GM18498 (cell line): ENCODE results near the gene TSPAN14.
"Not testable (repeated sequence)": the region's sequence is repeated elsewhere in the genome, so short reads cannot be mapped to it uniquely, and the experiment has no call there.

Source experiments
- ATAC-seq: cut with Tn5 transposase; IDR thresholded peaks from one replicate; pipeline ENCODE4 v1.9.1; 2021; ENCODE audit warnings: mild to moderate bottlenecking, moderate library complexity; ENCODE audit not compliant: unreplicated experiment

TSPAN14 gene

DNA sequence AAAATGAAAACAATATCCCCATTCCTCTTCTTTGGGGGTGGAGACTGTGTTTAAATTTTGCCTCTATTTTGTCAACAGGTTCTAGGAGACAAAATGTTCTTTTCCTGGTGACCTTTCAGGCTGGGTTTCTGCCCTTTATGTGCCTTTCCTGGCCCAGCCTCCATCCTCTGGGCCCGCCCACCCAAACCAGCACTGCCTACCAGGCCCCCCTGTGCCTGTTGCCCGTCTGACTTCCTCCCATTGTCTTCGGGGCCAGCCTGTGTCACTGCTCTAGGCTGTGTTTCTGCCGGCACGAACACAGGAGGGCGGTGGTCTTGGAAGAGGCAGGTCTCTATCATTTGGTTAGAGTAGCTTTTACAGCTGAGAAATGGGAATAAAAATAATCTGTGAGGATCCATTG is 13.9 kb downstream of the TSPAN14 start:
- no peak for ATAC-seq

GRCh38 chr10:80468806-80469421 is 14.8 kb downstream of the TSPAN14 start:
- ATAC-seq: no peak

GRCh38 chr10:80470266-80470665 is 16.2 kb downstream of the TSPAN14 start:
- no peak for ATAC-seq

- ATAC-seq: no peak
These were observed 16.9 kb downstream of the TSPAN14 start for GRCh38 chr10:80471001-80471400.

GRCh38 chr10:80471715-80472233 is 17.7 kb downstream of the TSPAN14 start:
- ATAC-seq: peak; percentile 64

DNA sequence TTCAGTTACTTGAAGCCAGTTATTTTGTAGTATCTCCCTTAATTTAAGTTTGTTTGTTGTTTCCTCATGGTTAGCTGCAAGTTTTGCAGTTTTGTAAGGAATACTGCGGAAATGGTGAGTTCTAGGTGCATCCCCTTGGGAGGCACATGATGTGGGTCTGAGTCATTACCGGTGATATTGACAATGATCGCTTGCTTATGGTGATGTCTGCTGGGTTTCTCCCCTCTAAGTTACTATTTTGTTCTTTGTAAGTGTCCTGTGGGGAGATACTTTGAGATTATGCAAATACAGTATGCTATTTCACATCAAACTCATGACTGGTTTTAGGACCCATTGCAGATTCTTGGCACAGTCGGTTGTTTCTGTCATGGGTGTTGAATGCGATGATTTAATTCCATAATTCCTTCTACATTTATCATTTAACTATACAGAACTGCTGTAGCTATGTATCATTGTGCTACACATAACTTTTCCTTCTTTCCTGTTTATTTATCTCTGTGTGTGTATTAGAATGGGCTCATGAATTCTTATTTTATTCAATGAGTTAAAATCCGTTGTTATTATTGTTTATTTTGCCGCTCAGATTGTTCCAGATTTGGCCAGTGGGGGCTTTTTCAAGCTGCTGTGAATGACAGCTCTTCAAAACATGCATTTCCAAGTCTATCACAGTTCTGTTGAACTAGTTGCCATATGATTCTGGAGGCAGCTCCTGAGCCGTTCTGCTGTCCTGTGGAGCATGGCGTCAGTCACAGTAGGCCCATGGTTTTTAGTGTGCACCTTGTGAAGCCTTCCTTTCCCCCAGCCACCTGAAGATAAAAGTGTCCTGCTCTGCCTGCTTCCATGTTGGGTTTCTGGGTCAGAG is 18.4 kb downstream of the TSPAN14 start:
- peak; percentile 93 for ATAC-seq

DNA sequence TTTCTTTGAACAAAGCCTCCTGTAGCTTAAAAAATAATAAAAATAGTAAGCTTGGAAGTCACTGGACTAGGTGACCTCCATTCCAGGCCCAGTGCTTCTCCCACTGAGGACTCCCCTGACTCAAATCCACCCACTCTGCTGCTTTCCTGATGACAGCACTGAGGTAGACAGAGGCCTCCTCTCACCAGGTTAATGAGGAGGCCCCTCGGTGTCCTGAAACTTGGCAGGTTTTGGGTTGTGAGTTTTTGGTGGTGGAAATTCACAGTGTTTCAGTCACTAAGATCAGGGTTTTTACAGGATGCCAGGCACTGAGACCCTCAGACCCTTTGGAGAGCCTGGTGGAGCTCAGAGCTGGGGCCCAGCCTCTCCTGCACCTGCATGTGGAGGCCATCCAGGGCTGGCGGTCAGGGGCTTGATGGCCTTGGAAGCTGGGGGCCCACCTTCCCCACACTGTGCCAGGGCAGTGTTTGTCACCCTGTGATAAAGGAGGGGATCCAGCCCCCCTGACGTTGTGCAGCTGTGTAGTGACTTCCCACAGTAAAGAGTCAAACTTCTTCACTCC is 19.1 kb downstream of the TSPAN14 start:
- no peak for ATAC-seq

- ATAC-seq: no peak
These were observed 19.8 kb downstream of the TSPAN14 start for GRCh38 chr10:80473692-80474596.

GRCh38 chr10:80474597-80474910 is 20.4 kb downstream of the TSPAN14 start:
- no peak for ATAC-seq

DNA sequence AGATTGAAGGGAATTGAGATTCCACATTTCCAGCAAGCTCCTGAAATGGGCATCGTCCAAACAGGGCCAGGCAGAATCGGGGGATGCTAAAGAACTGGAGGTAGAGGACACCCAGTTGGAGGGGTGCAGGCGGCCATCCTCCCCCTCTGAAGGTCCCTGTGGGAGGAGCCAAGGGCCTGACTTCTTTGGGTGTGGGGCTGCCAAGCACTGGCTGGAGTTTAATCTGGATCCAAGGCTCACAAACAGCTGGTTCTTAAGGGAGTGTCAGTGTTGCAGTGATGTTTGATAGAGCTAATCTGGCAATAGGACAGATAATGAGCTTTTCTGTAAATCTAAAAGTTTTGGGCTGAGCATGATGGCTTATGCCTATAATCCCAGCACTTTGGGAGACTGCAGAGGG is 20.8 kb downstream of the TSPAN14 start:
- no peak for ATAC-seq

DNA sequence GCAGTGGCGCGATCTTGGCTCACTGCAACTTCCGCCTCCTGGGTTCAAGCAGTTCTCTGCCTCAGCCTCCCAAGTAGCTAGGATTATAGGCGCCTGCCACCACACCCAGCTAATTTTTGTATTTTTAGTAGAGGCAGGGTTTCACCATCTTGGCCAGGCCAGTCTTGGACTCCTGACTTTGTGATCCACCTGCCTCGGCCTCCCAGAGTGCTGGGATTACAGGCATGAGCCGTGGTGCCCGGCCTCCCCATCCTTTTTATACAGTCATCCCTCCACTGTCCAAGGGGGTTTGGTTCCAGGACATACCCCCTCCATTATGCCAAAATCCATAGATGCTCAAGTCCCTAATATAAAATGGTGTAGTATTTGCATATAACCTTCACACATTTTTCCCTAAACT is 21.5 kb downstream of the TSPAN14 start:
- not testable (repeated sequence) for ATAC-seq

- no peak for ATAC-seq
These were observed 22.6 kb downstream of the TSPAN14 start for GRCh38 chr10:80476685-80477084.

GRCh38 chr10:80477813-80478212 is 23.7 kb downstream of the TSPAN14 start:
- ATAC-seq: no peak

DNA sequence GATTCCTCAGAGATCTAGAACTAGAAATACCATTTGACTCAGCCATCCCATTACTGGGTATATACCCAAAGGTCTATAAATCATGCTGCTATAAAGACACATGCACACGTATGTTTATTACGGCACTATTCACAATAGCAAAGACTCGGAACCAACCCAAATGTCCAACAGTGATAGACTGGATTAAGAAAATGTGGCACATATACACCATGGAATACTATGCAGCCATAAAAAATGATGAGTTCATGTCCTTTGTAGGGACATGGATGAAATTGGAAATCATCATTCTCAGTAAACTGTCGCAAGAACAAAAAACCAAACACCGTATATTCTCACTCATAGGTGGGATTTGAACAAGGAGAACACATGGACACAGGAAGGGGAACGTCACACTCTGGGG is 26.3 kb downstream of the TSPAN14 start:
- ATAC-seq: not testable (repeated sequence)

DNA sequence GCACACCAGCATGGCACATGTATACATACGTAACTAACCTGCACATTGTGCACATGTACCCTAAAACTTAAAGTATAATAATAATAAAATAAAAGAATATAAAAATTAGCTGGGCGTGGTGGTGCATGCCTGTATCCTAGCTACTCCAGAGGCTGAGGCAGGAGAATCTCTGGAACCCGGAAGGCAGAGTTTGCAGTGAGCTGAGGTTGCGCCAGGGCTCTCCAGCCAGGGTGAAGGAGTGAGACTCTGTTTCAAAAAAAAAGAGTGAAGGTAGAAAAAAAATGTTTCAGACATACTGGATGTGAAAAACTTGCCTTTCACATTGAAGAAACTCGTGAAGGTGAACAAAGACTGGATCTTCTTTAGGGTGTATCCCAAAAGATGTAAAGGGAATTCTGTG is 26.7 kb downstream of the TSPAN14 start:
- no peak for ATAC-seq

DNA sequence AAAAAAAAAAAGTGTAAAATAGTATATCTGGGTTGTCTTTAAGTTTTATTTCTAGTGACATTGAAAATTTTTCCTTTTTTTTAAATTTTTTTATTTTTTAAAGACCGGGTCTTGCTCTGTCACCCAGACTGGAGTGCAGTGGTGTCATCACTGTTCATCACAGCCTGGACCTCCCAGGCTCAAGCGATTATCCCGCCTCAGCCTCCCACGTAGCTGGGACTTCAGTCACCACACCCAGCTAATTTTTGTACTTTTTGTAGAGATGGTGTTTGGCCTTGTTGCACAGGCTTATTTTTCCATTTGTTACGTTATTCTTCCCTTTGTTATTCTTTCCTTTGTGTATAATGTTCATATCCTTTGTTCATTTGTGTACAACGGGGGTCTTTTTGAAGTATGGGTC is 30.1 kb downstream of the TSPAN14 start:
- ATAC-seq: no peak

DNA sequence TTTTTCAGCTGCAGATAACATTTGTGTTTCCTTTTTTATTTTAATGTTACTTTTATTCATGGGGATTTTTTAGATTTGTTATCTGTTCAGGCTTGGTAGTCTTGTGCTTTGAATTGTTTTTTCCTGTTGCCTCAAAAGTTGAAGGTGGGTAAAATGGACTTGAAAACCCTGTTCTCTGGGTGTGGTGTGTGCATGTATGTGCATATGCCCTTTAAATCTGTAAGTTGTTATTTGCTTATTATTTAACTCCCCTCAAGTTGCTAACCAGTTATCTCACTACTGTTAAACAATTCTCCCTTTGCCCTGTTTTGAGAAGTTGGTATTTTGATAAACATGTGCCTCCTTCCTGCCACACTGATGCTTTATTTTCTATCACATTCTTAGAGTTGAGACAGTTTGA is 30.6 kb downstream of the TSPAN14 start:
- ATAC-seq: no peak

DNA sequence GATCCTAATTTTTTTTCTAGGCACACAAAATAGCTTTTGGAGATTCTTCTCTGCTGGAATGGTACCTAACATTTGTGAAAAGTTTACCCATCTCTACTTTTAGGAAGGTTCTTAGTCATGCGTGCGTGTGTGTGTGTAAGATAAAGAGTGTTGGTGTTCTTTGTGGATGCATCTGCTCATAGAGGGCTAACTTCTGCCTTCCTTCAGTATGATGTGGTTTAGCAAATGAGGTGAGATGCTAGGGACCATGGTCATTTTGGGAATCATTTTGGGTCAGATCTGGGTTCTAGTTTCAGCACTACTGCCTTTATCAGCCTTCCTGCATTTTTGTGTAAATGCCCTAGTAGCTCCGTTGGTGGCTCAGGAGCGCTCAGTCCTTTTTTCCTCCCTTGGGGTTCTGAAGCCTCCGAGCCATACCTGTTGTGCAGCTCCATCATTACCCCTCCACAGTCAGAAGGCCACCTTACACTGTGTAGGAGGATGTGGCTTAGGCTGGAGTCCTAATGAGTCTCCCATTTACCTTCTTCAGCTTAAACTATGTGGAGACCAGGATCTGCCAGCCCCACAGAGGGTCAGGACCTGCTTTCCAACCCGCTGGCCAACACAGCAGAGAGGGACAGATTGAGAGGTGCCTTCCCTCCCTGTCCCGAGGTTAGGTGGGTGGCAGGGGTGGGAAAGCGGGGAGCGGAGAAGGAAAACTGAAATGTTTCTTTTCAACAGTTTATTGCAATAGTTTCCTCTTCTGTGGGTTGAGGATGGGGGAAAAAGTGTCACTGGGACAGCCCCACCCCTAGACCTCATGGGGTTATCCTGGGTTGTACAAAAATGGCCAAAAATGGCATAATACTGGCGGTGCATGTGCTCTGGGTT is 31.2 kb downstream of the TSPAN14 start:
- ATAC-seq: no peak

- no peak for ATAC-seq
These were observed 32.0 kb downstream of the TSPAN14 start for GRCh38 chr10:80485946-80486764.
